ENCODE measurements around the gene KIF12. TPM values are rescaled to one million over a fixed set of nuclear protein-coding genes. Genes with fewer than 3 reads are reported as not detected.
"Not testable (repeated sequence)": the region's sequence is repeated elsewhere in the genome, so short reads cannot be mapped to it uniquely, and the experiment has no call there.

KIF12 gene
- total RNA-seq, 2 donors from 2014 or later, result not detected

DNA sequence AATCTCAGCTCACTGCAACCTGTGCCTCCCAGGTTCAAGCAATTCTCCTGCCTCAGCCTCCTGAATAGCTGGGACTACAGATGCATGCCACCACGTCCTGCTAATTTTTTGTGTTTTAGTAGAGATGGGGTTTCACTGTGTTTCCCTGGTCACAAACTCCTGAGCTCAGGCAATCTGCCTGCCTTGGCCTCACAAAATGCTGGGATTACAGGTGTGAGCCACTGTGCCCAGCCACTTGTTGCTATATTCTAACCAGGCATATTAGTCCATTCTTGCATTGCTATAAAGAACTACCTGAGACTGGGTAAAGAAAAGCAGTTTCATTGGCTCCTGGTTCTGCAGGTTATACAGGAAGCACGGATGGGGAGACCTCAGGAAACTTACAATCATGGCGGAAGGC lies 29.7 kb upstream of the KIF12 start:
- peaks cover 34% of the 10 kb centered on the region for H3K27me3 Mint-ChIP-seq
- H3K4me1 Mint-ChIP-seq; H3K9me3 Mint-ChIP-seq; H3K36me3 Mint-ChIP-seq (ENCODE audit: low read depth); H3K4me3 Mint-ChIP-seq; H3K27ac Mint-ChIP-seq; ATAC-seq (replicated peaks): not testable (repeated sequence)

DNA sequence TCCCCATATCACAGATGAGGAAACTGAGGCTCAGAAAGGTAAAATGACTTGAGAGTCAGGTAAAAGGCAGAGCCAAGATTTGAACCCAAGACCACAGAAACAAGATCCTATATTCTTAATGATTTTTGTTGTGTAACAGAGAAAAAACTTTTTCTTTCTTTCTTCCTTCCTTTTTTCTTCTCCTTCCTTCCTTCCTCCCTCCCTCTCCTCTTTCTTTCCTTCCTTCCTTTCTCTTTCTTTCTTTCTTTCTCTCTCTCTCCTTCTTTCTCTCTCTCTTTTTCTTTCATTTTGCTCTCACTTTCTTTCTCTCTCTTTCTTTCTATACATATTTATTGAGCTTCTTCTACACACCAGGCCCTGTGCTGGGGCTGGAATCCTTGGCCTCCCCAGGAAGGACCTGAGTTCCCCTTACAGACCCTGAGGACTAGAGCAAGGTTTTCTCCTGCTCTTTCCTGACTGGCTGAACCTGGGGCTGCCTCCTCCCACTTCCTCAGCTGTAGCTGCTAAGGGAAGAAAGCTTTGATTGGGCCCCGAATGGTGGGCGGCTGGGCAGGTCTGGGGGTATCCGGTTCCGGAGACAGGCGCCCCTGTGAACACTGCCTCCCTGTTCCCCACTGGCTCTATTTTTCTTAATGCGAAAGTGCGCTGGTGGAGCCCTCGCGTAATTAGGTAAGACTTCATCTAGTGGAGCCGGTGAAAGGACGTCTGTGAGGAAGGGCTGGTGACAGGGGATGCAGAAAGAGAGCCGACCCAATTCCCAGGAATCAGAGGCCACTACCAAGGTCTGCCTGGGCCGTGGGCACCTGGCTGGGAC lies 27.4 kb upstream of the KIF12 start:
- Mint-ChIP-seq H3K36me3 (ENCODE audit: low read depth) (no peaks in the 10 kb centered on the region), H3K27ac (no peak overlapping the region), H3K27me3 (peaks cover 30% of the 10 kb centered on the region), H3K9me3 (peaks cover 4% of the 10 kb centered on the region), H3K4me1 (no peaks in the 10 kb centered on the region), H3K4me3 (no peak overlapping the region)
- ATAC-seq (replicated peaks), result no peak

DNA sequence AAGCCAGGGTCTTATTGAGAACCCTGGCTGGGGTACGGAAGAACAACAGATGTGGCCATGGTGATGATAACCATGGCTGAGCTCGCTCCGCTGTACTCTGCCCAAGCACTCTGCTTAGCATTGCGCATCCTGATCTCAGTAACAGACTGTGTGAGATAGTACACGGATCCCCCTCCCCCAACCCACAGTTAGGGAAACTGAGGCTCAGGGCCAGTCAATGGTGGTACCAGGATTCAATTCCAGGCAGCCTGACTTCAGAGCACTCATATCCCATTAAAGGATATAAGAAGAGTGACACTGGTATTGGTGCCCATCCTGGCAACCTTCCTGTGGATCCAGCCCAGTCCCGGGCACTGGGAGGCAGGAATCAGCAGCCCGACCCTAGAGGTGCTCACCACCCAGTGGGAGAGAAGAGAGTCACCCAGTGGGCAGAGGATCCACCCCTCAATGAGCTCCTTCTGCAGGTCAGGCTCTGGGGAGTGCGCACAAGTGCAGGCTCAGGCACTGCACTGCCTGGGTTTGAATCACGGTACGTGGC lies 26.5 kb upstream of the KIF12 start:
- no peak for ATAC-seq (replicated peaks)
- Mint-ChIP-seq H3K36me3 (ENCODE audit: low read depth) (no peaks in the 10 kb centered on the region), H3K9me3 (peaks cover 4% of the 10 kb centered on the region), H3K4me1 (no peaks in the 10 kb centered on the region), H3K27ac (no peak overlapping the region), H3K4me3 (no peak overlapping the region), H3K27me3 (peaks cover 29% of the 10 kb centered on the region)

DNA sequence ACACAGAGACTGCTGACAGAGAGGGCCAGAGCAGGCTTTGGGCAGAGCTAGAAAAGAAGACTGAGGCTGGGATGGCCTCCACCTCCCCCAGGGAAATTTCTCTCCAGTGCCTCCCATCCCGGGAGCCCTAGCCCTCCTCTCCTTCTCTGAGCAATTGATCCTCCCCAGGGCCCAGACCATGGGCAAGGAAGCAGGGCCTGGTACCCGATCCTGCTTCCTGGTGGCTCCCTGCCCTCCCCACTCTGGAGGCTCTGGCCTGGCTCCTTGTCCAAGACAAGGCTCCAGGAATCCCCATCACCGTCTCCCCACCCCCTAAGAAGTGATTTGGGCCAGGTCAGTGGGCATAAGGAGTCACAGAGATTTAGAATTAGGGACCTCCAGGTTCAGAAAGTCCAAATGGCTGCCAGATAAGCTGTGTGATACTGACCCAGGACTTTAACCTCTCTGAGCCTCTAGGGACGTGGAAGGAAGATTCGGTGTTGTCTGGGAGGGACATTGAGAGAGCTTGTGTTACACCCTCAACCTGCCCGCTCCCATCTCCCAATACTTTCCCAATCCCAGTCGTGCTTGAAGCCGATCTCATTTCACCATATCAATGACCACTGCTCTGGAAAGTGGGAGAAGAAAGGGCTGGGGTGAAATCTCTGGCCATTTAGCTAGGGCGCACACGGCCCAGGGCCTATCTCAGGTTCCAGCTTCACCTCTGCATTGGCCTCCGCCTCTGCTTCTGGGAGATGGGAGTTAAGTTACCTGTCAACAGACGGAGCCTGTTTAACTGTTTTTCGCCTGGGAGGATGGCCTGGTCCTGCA lies 25.8 kb upstream of the KIF12 start:
- ATAC-seq (replicated peaks), result no peak
- no peak overlapping the region for H3K4me3 Mint-ChIP-seq
- H3K27me3 Mint-ChIP-seq, result peaks cover 31% of the 10 kb centered on the region
- no peak overlapping the region for H3K27ac Mint-ChIP-seq
- no peaks in the 10 kb centered on the region for H3K4me1 Mint-ChIP-seq
- H3K36me3 Mint-ChIP-seq (ENCODE audit: low read depth), result no peaks in the 10 kb centered on the region
- H3K9me3 Mint-ChIP-seq, result peaks cover 4% of the 10 kb centered on the region

DNA sequence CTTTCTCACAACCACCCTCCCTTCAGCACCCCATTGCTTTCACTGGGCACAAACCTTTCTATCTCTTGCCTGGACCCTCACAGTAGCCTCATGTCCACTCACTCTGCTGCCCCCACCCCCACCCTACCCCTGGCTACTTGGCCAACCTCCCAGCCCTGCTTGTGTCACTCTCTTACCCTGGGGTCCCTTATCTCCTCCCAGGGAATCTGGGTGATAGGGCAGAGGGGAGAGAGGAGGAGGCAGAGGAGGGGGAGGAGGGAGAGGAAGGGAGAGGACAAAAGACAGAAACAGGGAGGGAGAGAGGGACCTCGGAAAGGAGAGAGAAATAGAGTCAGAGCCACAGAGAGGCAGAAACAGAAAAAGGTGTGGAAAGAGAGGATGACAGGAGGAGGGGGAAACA lies 25.0 kb upstream of the KIF12 start:
- peaks cover 31% of the 10 kb centered on the region for H3K27me3 Mint-ChIP-seq
- H3K27ac Mint-ChIP-seq, result no peak overlapping the region
- peaks cover 4% of the 10 kb centered on the region for H3K9me3 Mint-ChIP-seq
- H3K4me3 Mint-ChIP-seq, result no peak overlapping the region
- no peaks in the 10 kb centered on the region for H3K4me1 Mint-ChIP-seq
- ATAC-seq (replicated peaks), result no peak
- no peaks in the 10 kb centered on the region for H3K36me3 Mint-ChIP-seq (ENCODE audit: low read depth)

DNA sequence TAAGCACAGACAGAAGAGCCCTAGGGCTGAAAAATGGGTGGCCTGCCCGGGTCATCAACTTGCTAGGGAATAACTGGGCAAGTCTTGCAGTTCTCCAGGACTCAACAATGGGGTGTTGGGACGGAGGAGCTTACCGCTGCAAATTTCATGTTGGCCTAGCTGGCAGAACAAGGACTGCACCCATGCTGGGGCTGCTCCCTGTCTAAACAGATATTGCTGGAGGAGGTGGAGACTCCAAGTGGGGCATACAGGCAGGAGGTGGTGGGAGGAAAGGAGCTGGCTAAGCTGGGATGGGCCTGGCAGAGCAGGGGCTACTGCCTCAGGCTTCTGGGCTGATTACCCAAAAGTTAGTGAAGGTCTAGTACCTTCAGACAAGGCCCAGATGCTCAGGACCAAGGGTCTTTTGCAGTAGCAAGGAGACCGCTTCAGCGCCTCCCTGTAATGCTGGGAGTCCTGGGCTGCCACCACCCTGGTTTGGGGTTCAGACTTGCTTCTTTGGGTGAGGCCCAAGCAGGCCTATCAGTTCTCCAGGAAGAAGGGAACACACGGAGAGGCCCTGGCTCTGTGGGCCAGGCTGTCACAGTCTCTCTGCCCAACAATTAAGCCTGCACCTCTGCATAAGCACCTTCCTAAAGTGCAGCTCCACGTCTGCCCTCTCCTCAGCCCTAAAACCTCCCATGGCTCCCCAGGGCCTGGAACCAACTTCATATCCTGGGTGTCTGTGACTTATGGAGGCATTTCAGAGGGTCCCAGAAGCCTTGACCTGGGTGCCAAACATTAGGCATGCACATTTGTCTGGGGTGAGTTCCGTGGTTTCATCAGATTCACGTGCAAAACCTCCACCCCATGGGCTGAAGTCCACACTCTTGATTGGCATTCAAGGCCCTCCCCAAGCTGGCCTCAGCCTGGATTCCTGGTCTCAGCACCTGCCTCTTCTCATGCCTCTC lies 24.2 kb upstream of the KIF12 start:
- H3K36me3 Mint-ChIP-seq (ENCODE audit: low read depth), result no peaks in the 10 kb centered on the region
- peaks cover 4% of the 10 kb centered on the region for H3K9me3 Mint-ChIP-seq
- no peak for ATAC-seq (replicated peaks)
- no peak overlapping the region for H3K4me3 Mint-ChIP-seq
- no peak overlapping the region for H3K27ac Mint-ChIP-seq
- H3K4me1 Mint-ChIP-seq, result no peaks in the 10 kb centered on the region
- H3K27me3 Mint-ChIP-seq, result peaks cover 29% of the 10 kb centered on the region

DNA sequence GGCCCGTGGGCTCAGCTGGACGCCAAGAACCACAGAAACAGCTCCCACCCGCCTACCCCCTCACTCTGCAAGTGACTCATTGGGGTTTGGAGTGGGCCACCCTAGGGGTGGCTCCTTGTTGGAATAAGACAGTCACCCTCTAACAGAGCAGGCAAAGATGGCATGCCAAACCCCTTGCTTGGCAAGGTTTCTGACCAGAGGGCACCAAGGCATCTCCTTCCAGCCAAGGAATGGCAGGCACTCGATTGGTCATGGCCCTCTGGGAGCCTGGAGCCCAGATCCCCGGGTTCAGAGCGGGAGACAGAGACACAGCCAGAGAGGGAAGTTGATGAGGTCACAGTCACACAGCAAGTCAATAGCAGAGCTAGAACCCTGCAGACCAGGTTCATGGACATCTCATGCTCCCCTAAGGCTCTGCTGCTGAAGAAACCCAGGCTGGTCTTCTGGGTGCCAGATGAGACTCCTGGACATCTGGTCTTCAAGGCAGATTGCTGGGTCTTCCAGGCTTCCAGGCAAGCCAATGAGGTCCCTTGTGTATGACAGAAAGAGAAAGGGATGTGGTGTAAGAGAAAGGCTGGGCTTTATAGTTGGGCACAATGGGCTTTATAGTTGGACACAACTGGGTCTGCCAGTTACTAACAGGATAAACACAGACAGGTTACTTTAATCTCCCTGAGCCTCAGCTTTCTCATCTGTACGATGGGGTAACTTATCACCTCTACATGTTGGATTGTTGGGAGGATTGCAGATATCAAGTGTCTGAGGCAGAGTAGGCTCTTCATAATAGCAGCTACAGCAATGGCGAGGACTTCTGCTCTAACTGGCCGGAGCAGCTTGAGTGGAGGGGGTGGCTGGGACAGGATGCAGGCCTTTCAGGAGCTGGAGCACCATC lies 23.3 kb upstream of the KIF12 start:
- Mint-ChIP-seq H3K27ac (no peak overlapping the region), H3K4me1 (no peaks in the 10 kb centered on the region), H3K4me3 (no peak overlapping the region), H3K27me3 (peaks cover 27% of the 10 kb centered on the region), H3K9me3 (no peaks in the 10 kb centered on the region), H3K36me3 (ENCODE audit: low read depth) (no peaks in the 10 kb centered on the region)
- no peak for ATAC-seq (replicated peaks)

DNA sequence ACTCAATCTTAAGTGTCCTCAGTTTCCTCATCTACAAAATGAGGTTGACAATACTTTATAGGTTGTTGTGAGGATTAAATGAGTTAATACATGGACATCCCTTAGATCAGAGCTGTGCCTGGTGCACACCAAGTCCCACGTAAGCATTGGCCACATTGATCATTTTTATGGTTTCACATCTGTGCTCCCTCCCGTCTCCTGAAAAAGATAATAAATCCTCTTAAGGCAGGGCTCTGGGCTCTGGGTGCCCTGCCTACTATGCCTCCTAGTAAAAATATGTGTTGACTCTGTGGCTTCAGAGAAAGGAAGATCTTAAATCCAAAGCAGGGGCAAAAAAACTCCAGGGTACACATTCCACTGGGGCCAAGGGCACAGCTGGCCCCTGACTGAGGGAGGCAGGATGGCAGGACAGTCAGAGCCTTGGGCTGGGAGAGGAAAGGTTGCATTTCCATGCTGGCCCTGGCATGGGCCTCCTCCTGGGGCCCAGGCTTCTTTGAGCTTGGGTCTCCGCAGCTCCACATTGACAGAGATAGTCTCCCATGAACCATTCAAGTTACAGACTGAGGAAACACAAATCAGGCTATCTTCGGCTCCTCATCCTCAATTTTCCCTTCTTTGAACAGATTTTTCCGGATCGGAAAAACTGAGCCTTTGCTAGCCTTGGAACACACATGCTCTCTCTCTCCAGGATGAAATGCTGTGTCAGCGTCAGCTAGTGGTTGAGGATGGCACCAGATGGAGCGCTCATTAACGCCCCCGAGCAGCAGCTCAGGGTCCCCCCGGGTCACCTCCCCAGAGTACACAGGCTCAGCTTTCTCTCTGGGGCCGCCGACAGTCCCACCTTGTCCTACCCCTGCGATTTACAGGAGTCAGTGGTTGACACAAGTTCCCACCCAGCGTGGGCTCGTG lies 22.4 kb upstream of the KIF12 start:
- Mint-ChIP-seq H3K4me1 (no peaks in the 10 kb centered on the region), H3K9me3 (no peaks in the 10 kb centered on the region), H3K4me3 (no peak overlapping the region), H3K27ac (no peak overlapping the region), H3K36me3 (ENCODE audit: low read depth) (no peaks in the 10 kb centered on the region), H3K27me3 (peaks cover 28% of the 10 kb centered on the region)
- no peak for ATAC-seq (replicated peaks)

DNA sequence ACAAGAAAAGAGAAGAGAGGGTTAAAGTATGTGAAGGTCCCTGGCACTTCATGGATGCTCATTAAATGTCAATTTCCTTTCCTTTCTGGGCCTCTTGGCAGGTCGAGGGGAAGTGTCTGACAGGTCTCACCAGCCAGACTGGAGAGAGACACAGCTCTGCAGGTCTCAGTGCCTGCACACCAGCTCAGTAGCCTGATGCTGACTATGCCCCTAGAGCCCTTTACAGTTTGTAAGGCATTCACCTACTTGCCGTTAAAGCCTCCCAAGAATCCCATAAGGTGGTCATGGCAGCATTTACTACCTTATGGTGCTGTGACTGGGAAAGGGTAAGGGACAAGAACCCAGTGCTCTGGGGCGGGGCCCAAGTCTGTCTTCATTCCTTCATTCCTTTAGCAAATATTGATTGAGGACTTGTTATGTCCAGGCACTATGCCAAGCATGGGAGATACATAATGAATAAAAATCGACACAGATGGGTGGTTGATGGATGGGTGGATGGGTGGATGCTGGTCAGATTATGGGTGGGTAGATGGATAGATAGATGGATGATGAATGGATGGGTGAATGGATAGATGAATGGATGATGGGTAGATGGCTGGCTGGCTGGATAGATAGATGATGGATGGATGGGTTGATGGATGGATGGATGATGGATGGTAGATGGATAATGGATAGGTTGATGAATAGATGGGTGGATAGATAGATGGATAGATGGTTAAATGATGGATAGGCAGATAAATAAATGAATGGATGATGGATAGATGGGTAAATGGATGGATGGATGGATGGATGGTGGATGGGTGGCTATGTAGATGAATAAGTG lies 21.3 kb upstream of the KIF12 start:
- no peak overlapping the region for H3K4me3 Mint-ChIP-seq
- no peak overlapping the region for H3K27ac Mint-ChIP-seq
- H3K9me3 Mint-ChIP-seq, result no peaks in the 10 kb centered on the region
- H3K36me3 Mint-ChIP-seq (ENCODE audit: low read depth), result no peaks in the 10 kb centered on the region
- H3K4me1 Mint-ChIP-seq, result no peaks in the 10 kb centered on the region
- ATAC-seq (replicated peaks), result no peak
- H3K27me3 Mint-ChIP-seq, result peaks cover 25% of the 10 kb centered on the region

DNA sequence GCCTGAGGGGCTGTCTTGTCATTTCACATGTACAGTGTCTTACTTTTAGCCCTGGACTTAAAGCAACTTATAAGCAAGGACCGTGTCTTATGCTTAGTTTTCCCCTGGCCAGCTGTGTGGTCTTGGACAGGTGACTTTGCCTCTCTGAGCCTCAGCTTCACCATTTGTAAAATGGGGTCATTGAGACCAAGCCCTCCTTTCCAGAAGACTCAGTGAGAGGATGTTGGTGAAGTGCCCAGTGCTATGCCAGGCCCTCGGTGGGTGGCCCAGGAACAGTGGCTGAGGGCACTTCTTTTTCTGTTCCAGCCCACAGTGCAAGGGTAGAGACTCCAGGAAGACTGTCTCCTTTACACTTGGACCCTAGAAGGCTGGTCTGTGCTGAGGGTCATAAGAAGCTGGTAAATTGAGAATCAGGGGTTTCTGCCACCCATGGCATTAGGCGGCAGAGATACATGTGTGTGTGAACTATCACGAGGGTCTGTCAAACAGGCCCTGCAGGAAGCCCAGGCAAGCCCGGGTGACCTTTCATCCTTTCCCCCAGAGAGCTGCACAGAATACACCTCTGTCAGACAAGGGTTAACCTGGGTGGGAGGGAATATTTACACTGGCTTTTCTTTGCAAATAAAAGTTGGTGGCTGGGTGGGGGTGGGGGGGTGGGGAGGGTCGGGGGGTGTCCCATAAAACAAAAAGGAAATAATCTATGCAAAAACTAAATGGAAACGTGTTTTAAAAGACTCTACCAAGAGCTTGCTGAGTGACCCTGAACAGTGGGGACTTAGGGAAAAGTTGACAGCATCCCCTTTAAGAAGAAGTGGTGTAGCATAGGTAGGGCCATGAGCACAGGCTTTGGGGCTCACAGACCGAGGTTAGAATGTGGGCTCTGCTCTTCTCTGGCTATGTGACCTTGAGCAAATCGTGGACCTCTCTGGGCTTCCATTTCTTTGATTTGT lies 20.4 kb upstream of the KIF12 start:
- H3K4me1 Mint-ChIP-seq, result no peaks in the 10 kb centered on the region
- H3K36me3 Mint-ChIP-seq (ENCODE audit: low read depth), result no peaks in the 10 kb centered on the region
- no peak overlapping the region for H3K27ac Mint-ChIP-seq
- no peak for ATAC-seq (replicated peaks)
- H3K4me3 Mint-ChIP-seq, result no peak overlapping the region
- peaks cover 24% of the 10 kb centered on the region for H3K27me3 Mint-ChIP-seq
- H3K9me3 Mint-ChIP-seq, result no peaks in the 10 kb centered on the region
